IMR-90 (cell line): Measurements from ENCODE around the gene RASAL1. TPM values are rescaled to one million over a fixed set of nuclear protein-coding genes. Genes with fewer than 3 reads are reported as not detected.

Source experiments
- ATAC-seq: fragments of 200-7000 bp; cut with Tn5 transposase; 2 replicates; pipeline ENCODE4 v1.9.1; 2020; ENCODE audit warnings: low read depth, mild to moderate bottlenecking, moderate library complexity
- BruUV-seq: library from RNA; stranded (reverse); fragments of 400-500 nt; replicated peaks from 2 replicates; lab custom pipeline; 2021; lab: Mats Ljungman, UMichigan
- CTCF ChIA-PET: fragments of 300-600 bp; formaldehyde crosslinking; extraction: SDS; loops from one replicate; lab custom pipeline; 2021; ENCODE audit warnings: antibody characterized with exemption; lab: Yijun Ruan, JAX
- POLR2A ChIA-PET: fragments of 300-600 bp; sonication (Branson Sonifier 250); formaldehyde crosslinking; loops from one replicate; lab custom pipeline; 2022; ENCODE audit warnings: antibody characterized with exemption; ENCODE audit not compliant: unreplicated experiment; lab: Charles Lee
- DNase-seq: peaks from one replicate; pipeline ENCODE4 v3.0.0; 2013
- H2AFZ ChIP-seq: replicated peaks from 2 replicates; pipeline ENCODE3; 2013; ENCODE audit warnings: low read length, mild to moderate bottlenecking; ENCODE audit not compliant: poor library complexity
- H2AK5ac ChIP-seq: 2 replicates; pipeline ENCODE4 v1.6.1; 2013; ENCODE audit warnings: low read depth, low read length, inconsistent platforms
- H2AK9ac ChIP-seq: replicated peaks from 2 replicates; pipeline ENCODE3; 2013; ENCODE audit warnings: mild to moderate bottlenecking, low read depth, low read length, moderate library complexity; ENCODE audit not compliant: poor library complexity
- H2BK120ac ChIP-seq: 2 replicates; pipeline ENCODE4 v1.6.1; 2013; ENCODE audit warnings: low read depth, low read length, inconsistent platforms
- H2BK15ac ChIP-seq: 3 replicates; pipeline ENCODE4 v1.6.1; 2013; ENCODE audit warnings: low read depth, low read length, inconsistent platforms
- H2BK20ac ChIP-seq: 2 replicates; pipeline ENCODE4 v1.6.1; 2013; ENCODE audit warnings: low read depth, mild to moderate bottlenecking, inconsistent platforms, low read length, moderate library complexity
- H2BK5ac ChIP-seq: 2 replicates; pipeline ENCODE4 v1.6.1; 2013; ENCODE audit warnings: mild to moderate bottlenecking, low read depth, low read length, inconsistent platforms; ENCODE audit not compliant: poor library complexity, severe bottlenecking
- H3K14ac ChIP-seq: replicated peaks from 2 replicates; pipeline ENCODE4 v1.6.1; 2013; ENCODE audit warnings: low read depth, low read length, inconsistent platforms
- H3K18ac ChIP-seq: 2 replicates; pipeline ENCODE4 v1.6.1; 2013; ENCODE audit warnings: low read depth, low read length, control low read depth
- H3K23ac ChIP-seq: 2 replicates; pipeline ENCODE4 v1.6.1; 2013; ENCODE audit warnings: low read depth, low read length, inconsistent platforms
- H3K27ac ChIP-seq: 2 replicates; pipeline ENCODE4 v1.5.1; 2013; ENCODE audit warnings: mild to moderate bottlenecking, control low read depth, low read length; ENCODE audit not compliant: insufficient read depth
- H3K27me3 ChIP-seq: 2 replicates; pipeline ENCODE4 v1.6.1; 2013; ENCODE audit warnings: low read length; ENCODE audit not compliant: control insufficient read depth, insufficient read depth
- H3K36me3 ChIP-seq: 2 replicates; pipeline ENCODE4 v1.6.1; 2013; ENCODE audit warnings: low read length, mixed read lengths; ENCODE audit not compliant: control insufficient read depth, insufficient read depth
- H3K4ac ChIP-seq: 2 replicates; pipeline ENCODE4 v1.6.1; 2013; ENCODE audit warnings: low read depth, low read length, inconsistent platforms
- H3K4me1 ChIP-seq: 2 replicates; pipeline ENCODE4 v1.6.1; 2013; ENCODE audit warnings: low read length, mixed read lengths; ENCODE audit not compliant: control insufficient read depth, insufficient read depth
- H3K4me2 ChIP-seq: 2 replicates; pipeline ENCODE4 v1.6.1; 2013; ENCODE audit warnings: low read depth, mild to moderate bottlenecking, control low read depth, low read length, moderate library complexity
- H3K4me3 ChIP-seq: 2 replicates; pipeline ENCODE4 v1.5.1; 2013; ENCODE audit warnings: low read depth, mild to moderate bottlenecking, control low read depth, low read length, moderate library complexity; ENCODE audit not compliant: insufficient read depth
- H3K56ac ChIP-seq: 2 replicates; pipeline ENCODE4 v1.6.1; 2013; ENCODE audit warnings: low read length, inconsistent platforms; ENCODE audit not compliant: insufficient read depth; ENCODE audit errors: extremely low read depth
- H3K79me1 ChIP-seq, 2 experiments: 2 replicates each; pipeline ENCODE4 v1.6.1; 2013; ENCODE audit warnings: low read length in 2 of 2, inconsistent platforms in 1 of 2, low read depth in 1 of 2
- H3K9ac ChIP-seq: 2 replicates; pipeline ENCODE4 v1.6.1; 2013; ENCODE audit warnings: low read depth, low read length, control low read depth
- H3K9me1 ChIP-seq: 2 replicates; pipeline ENCODE4 v1.6.1; 2013; ENCODE audit warnings: low read length, inconsistent platforms; ENCODE audit not compliant: insufficient read depth
- H3K9me3 ChIP-seq: 2 replicates; pipeline ENCODE4 v1.6.1; 2013; ENCODE audit warnings: low read length; ENCODE audit not compliant: control insufficient read depth, insufficient read depth
- H4K20me1 ChIP-seq: 2 replicates; pipeline ENCODE4 v1.6.1; 2013; ENCODE audit warnings: low read length, inconsistent platforms; ENCODE audit not compliant: insufficient read depth
- H4K5ac ChIP-seq: 2 replicates; pipeline ENCODE4 v1.6.1; 2013; ENCODE audit warnings: mild to moderate bottlenecking, low read depth, low read length, control low read depth
- H4K8ac ChIP-seq, 2 experiments: 2 replicates each; pipeline ENCODE4 v1.6.1; 2013; ENCODE audit warnings: low read depth in 2 of 2, low read length in 2 of 2, control low read depth in 1 of 2, inconsistent platforms in 1 of 2
- H4K91ac ChIP-seq: 2 replicates; pipeline ENCODE4 v1.6.1; 2013; ENCODE audit warnings: low read depth, low read length, inconsistent platforms; ENCODE audit not compliant: insufficient read depth
- CEBPB ChIP-seq: IDR thresholded peaks from 2 replicates; pipeline ENCODE4 v1.6.1; 2012; ENCODE audit warnings: low read depth, low read length, improper control_type of control experiment
- CHD1 ChIP-seq: IDR thresholded peaks from 2 replicates; pipeline ENCODE4 v1.6.1; 2012; ENCODE audit warnings: low read depth, low read length, improper control_type of control experiment
- MXI1 ChIP-seq: IDR thresholded peaks from 2 replicates; pipeline ENCODE4 v1.6.1; 2012; ENCODE audit warnings: low read depth, mild to moderate bottlenecking, low read length, moderate library complexity, borderline replicate concordance
- POLR2A ChIP-seq: IDR thresholded peaks from 2 replicates; pipeline ENCODE4 v1.6.1; 2012; ENCODE audit warnings: mild to moderate bottlenecking, low read depth, low read length
- SMC3 ChIP-seq: fragments of 150-350 bp; IDR thresholded peaks from 2 replicates; pipeline ENCODE4 v1.6.1; 2016; ENCODE audit warnings: low read depth, mild to moderate bottlenecking, antibody characterized with exemption, low read length, moderate library complexity
- WGBS, 2 experiments: methylation state at CpG; one replicate each; pipeline versions ENCODE4 v1.1.5 to v1.1.7; 2013; ENCODE audit warnings: missing lambda C conversion rate in 2 of 2; ENCODE audit not compliant: insufficient read length in 1 of 2; ENCODE audit errors: extremely low coverage in 2 of 2; 5-methylcytosine and 5-hydroxymethylcytosine counted together
- dilution Hi-C: fragments of 300-500 bp; cut with HindIII; formaldehyde crosslinking; loops from one replicate; pipeline ENCODE4 v1.14.3; 2018; ENCODE audit warnings: low sequenced_read_pairs; ENCODE audit not compliant: unreplicated experiment
- in situ Hi-C: fragments of 300-500 bp; cut with MboI; formaldehyde crosslinking; loops from 3 replicates; pipeline ENCODE4 v1.14.3; 2019; ENCODE audit warnings: low sequenced_read_pairs, inconsistent platforms, mixed read lengths
- intact Hi-C: fragments of 100-400 bp; cut with micrococcal nuclease; formaldehyde crosslinking; loops from 2 replicates; pipeline ENCODE4 v1.10.0; 2022
- polyA plus RNA-seq, 3 experiments: library from polyadenylated mRNA; depleted of rRNA; stranded (reverse); fragments of >200 nt; gene quantifications; 2 replicates each; pipeline ENCODE4 v1.2.3, GENCODE V29; 2012; ENCODE audit warnings: low replicate concordance in 1 of 3
- total RNA-seq: library from RNA; depleted of rRNA; stranded (reverse); fragments of >200 nt; gene quantifications from 2 replicates; pipeline ENCODE4 v1.2.3, GENCODE V29; 2012
- TF ChIP-seq, protein P1 (sequence below): fragments of 150-350 bp; IDR thresholded peaks from 2 replicates; pipeline ENCODE4 v1.6.1; 2017; ENCODE audit warnings: mild to moderate bottlenecking, antibody characterized with exemption, low read length, low read depth

Gene RASAL1
- total and polyA plus RNA-seq, 2 of the 4 experiments (the other 2 are of a cell fraction): not detected

DNA sequence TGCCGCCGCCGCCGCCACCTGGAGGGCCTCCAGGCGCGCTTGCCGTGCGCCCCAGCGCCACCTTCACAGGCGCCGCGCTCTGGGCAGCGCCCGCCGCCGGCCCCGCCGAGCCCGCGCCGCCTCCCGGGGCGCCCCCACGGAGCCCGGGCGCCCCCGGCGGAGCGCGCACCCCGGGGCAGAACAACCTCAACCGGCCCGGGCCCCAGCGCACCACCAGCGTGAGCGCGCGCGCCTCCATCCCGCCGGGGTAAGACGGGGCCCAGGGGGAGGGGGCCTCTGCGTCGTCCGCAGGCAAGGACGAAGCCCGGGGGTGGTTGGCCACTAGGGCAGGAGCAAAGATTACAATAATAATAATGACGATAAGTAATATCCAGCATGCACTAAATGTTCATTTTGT is 57.7 kb downstream of the RASAL1 start:
- Histone ChIP-seq H3K79me1 (no peaks in the 10 kb centered on the region), H3K9me3 (no peaks in the 10 kb centered on the region), H3K4me1 (no peaks in the 10 kb centered on the region), H3K36me3 (no peaks in the 10 kb centered on the region), H2BK20ac (no peak overlapping the region), H3K4ac (no peak overlapping the region), H3K23ac (no peak overlapping the region), H2BK15ac (no peak overlapping the region), H3K14ac (no peak overlapping the region), H3K9me1 (no peaks in the 10 kb centered on the region), H3K4me2 (no peak overlapping the region), H3K4me3 (no peak overlapping the region), H2AFZ (no peak overlapping the region), H2AK9ac (no peak overlapping the region), H4K8ac (no peak overlapping the region), H3K9ac (no peak overlapping the region), H3K18ac (no peak overlapping the region), H2BK120ac (no peak overlapping the region), H2BK5ac (no peak overlapping the region), H3K56ac (no peak overlapping the region), H4K5ac (no peak overlapping the region), H2AK5ac (no peak overlapping the region), H4K91ac (no peak overlapping the region), H4K20me1 (no peaks in the 10 kb centered on the region), H3K27ac (no peak overlapping the region), H3K27me3 (peaks cover 20% of the 10 kb centered on the region)
- DNase-seq (no peak), ATAC-seq (no peak)
- intact Hi-C loops (no loop called here), dilution Hi-C loops (no loop called here), in situ Hi-C loops (no loop called here)
- WGBS, 2 experiments: 16% methylated on average over 21 of the region's 48 CpGs; no CpG with 5 or more reads in 1 of the 2 experiments
- BruUV-seq: no TSS peak
- ChIA-PET POLR2A (no interaction called here), CTCF (no interaction called here)
- no peak for TF ChIP-seq POLR2A
- no peak for TF ChIP-seq CEBPB
- TF ChIP-seq MXI1: no peak
- TF ChIP-seq SMC3: no peak
- TF ChIP-seq, protein P1, sequence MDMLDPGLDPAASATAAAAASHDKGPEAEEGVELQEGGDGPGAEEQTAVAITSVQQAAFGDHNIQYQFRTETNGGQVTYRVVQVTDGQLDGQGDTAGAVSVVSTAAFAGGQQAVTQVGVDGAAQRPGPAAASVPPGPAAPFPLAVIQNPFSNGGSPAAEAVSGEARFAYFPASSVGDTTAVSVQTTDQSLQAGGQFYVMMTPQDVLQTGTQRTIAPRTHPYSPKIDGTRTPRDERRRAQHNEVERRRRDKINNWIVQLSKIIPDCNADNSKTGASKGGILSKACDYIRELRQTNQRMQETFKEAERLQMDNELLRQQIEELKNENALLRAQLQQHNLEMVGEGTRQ: no peak
- no peak for TF ChIP-seq CHD1
